Activated CD4-positive, alpha-beta T cell treated with anti-CD3 and anti-CD28 coated beads for 48 hours (primary cell): Measurements from ENCODE around the gene CFAP97D1.

Experiments used
- DNase-seq: peaks from one replicate; pipeline ENCODE4 v3.0.0-alpha.2; 2020

Gene CFAP97D1

GRCh38 chr17:43830510-43831140 lies 50.4 kb downstream of the CFAP97D1 start:
- peak; percentile 39 for DNase-seq

DNA sequence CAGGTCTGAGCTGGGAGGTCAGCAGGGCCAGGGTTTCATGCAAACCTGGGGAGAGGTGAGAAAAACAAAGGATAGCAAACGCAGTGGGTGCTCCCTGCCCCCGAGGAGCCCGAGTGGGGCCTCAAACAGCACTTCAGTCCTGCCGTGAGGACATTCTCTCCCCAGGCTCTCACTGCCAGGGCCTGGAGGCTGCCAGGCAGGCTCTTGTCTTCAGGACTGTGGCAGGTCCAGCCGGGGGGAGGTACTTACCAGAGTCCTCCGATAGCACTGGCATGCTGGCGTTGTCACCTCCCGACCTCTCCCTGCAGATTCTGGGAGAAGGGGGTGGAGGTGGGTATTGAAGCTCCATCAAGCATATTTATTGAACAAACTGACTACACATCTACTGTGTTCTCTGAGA lies 51.4 kb downstream of the CFAP97D1 start:
- DNase-seq, result no peak

DNA sequence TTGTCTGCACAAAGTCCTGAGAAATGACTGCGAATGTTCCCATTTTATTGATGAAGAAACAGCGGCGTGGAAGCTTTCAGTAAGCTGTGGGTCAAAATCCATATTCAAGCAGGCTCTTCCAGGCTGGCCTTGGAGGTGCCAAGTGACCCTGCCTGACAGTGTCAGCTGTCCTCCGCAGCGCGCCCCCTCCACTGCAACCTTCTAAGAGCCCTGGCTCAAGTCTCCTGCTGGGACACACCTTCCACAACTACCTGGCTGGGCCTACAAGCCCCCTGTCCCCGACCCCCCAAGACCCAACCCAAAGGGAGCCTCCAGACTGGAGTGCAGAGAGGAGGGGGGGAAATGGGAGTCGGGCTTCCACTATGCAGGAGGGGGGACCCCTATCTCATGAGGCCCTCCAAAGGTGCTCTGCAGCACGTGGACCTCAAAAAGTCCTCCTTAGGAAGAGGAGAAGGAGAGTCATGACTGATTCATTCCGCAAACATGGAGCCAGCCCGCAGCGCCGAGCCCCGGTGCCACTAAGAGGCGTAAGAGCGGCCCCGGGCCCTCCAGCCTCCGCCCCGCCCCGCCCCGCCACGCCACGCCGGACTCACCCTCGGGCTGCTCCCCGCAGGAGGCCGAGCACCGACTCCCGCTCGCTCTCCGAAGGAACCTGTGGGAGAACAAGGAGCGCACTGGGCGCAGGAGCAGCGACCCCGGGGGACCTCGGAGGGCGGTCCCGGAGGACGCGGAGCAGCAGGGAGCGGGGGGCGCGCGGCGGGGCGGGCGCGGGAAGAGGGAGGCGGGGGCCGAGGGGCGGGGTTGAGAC lies 52.1 kb downstream of the CFAP97D1 start:
- DNase-seq, result peak; percentile 33

DNA sequence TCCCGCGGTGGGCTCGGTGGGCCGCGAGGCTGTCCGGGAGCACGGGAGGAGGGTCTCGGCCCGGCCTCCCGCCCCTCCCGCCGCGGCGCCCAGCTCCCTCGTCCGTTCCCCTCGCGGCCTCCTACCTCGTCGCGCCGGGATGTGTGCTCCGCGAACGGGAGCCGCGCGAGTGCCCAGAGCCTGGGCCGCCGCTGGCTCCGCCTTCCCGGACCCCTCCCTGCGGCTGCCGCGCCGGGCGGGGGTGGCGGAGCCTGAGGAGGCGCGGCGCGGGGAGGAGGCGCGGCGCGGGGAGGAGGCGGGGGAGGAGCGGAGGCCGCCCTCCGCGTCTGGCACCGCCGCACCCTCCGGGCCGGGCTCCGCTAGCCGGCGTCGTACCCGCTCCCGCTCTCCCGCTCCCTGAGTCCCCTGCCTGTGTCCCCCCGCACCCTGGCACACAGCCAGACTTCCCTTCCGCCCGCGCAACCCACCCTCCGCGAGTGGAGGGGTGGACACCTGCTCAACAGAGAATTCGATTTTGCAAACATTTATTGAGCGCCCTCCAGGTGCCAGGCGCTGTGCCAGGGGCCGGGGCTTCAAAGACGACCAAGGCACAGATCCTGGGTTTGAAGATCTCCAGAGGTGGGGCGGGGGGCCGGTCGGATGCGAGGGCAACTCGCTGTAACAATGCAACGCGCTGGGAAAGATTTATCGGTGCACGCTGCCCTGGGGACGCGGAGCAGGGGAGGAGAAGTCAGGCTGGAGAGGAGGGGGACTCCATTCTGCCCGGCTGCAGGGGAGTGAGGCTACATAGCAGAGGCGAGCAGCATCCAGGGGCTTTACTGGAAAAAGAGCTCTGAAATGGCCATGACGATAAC lies 53.0 kb downstream of the CFAP97D1 start, which contains the start of gene MPP3:
TSS of gene MPP3 (minus strand) at position 171 of the 854 bp plus-strand sequence. CDS start 1,240 bp downstream, outside the sequence.
- DNase-seq, result peak; percentile 47

- DNase-seq, result no peak
These were observed 53.9 kb downstream of the CFAP97D1 start for GRCh38 chr17:43834106-43834505.
